HL-60/S4 treated with retinoic acid at 250 ng/mL for 4 days and 3 days (cell line): ENCODE results near the gene RBM22.
"Not testable (repeated sequence)": the region's sequence is repeated elsewhere in the genome, so short reads cannot be mapped to it uniquely, and the experiment has no call there.

ENCODE experiments used
- in situ Hi-C: fragments of 300-500 bp; cut with MboI; formaldehyde crosslinking; loops from 2 replicates; pipeline ENCODE4 v1.7.0; 2022; ENCODE audit warnings: low sequenced_read_pairs

The RBM22 gene

GRCh38 chr5:150700594-150701377 is at the start of gene RBM22:
Gene RBM22 (minus strand): TSS chr5:150701062. CDS start chr5:150700985, 77 bp downstream.
- in situ Hi-C loops: no loop called here

- in situ Hi-C loops: no loop called here
These were observed 49.6 kb upstream of the RBM22 start for GRCh38 chr5:150750469-150750868.

GRCh38 chr5:150743142-150743488 is 42.3 kb upstream of the RBM22 start:
- in situ Hi-C loops: not testable (repeated sequence)

- in situ Hi-C loops: not testable (repeated sequence)
These were observed 41.7 kb upstream of the RBM22 start for GRCh38 chr5:150742455-150743141.

GRCh38 chr5:150740992-150741391 is 40.1 kb upstream of the RBM22 start:
- in situ Hi-C loops: no loop called here

GRCh38 chr5:150738862-150739261 is 38.0 kb upstream of the RBM22 start:
- in situ Hi-C loops: no loop called here

- in situ Hi-C loops: no loop called here
These were observed 33.9 kb upstream of the RBM22 start for GRCh38 chr5:150734579-150735384.

GRCh38 chr5:150731669-150732242 is 30.9 kb upstream of the RBM22 start:
- in situ Hi-C loops: no loop called here

- in situ Hi-C loops: no loop called here
These were observed 29.0 kb upstream of the RBM22 start for GRCh38 chr5:150729859-150730258.

- in situ Hi-C loops: no loop called here
These were observed 23.0 kb upstream of the RBM22 start for GRCh38 chr5:150723845-150724244.

- in situ Hi-C loops: no loop called here
These were observed 9.3 kb upstream of the RBM22 start for GRCh38 chr5:150710165-150710564.

GRCh38 chr5:150706776-150707390 is 6.0 kb upstream of the RBM22 start:
- in situ Hi-C loops: no loop called here

- in situ Hi-C loops: no loop called here
These were observed 2.9 kb upstream of the RBM22 start for GRCh38 chr5:150703762-150704161.

GRCh38 chr5:150700246-150700593 is 642 bp downstream of the RBM22 start:
- in situ Hi-C loops: no loop called here

GRCh38 chr5:150694612-150695011 is 6.2 kb downstream of the RBM22 start:
- in situ Hi-C loops: no loop called here

GRCh38 chr5:150692276-150692675 is 8.6 kb downstream of the RBM22 start:
- in situ Hi-C loops: no loop called here

- in situ Hi-C loops: no loop called here
These were observed 10.1 kb downstream of the RBM22 start for GRCh38 chr5:150690760-150691159.

- in situ Hi-C loops: no loop called here
These were observed 11.7 kb downstream of the RBM22 start for GRCh38 chr5:150689120-150689519.

- in situ Hi-C loops: no loop called here
These were observed 24.3 kb downstream of the RBM22 start for GRCh38 chr5:150676578-150676977.

- in situ Hi-C loops: no loop called here
These were observed 25.8 kb downstream of the RBM22 start for GRCh38 chr5:150675069-150675468.

GRCh38 chr5:150674341-150674821 is 26.5 kb downstream of the RBM22 start:
- in situ Hi-C loops: no loop called here
